ENCODE data around the gene GLB1L. TPM values are rescaled to one million over a fixed set of nuclear protein-coding genes. Genes with fewer than 3 reads are reported as not detected.

GLB1L gene
- total RNA-seq, 2 donors from 2014 or later: 1.8 to 3.4 TPM

- H3K4me1 ChIP-seq: peaks cover 0 to 29% of the 10 kb centered on the region in 2 donors
- H3K9me3 ChIP-seq: no peaks in the 10 kb centered on the region
- no peak for TF ChIP-seq CTCF (IDR thresholded peaks at IDR 0.05)
- H3K27me3 ChIP-seq: no peaks in the 10 kb centered on the region
- H3K36me3 ChIP-seq: peaks cover 14% of the 10 kb centered on the region
- H3K27ac ChIP-seq: peak overlapping the region; percentile 89 to 94
- H3K4me3 ChIP-seq: peak overlapping the region; percentile 67 to 92
- DNase-seq (ENCODE audit: low spot score): no peak
Measured at GRCh38 chr2:219244789-219245147, 476 bp downstream of the GLB1L start.

DNA sequence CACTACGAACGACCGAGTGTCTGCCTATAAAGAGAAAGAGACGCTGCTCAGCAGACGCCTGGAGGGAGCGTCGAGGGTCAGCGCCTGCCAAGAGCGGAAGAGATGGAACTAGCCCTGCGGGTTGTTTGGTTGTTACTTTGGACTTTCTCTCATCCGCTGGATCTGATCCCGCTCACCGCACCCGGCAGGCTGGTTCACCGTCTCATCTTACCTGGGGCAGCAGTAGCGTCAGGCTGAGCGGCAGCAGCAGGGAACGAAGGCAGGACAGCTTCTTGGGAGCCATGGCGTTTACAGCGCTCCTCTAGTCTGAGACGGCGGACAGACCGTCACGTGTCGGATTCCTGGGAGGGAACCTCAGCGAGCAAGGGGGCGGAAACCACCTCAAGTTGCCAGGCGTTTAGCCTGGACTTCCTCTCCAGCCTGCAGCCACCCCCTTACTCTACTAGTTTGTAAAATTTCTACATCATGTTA, 1.9 kb downstream of the GLB1L start:
- H3K4me1 ChIP-seq: peaks cover 0 to 19% of the 10 kb centered on the region in 2 donors
- peaks cover 12% of the 10 kb centered on the region for H3K36me3 ChIP-seq
- no peaks in the 10 kb centered on the region for H3K9me3 ChIP-seq
- DNase-seq (ENCODE audit: low spot score): peak; percentile 68
- H3K4me3 ChIP-seq: peak overlapping the region in 1 of 2 donors; percentile 5
- no peak for TF ChIP-seq CTCF (IDR thresholded peaks at IDR 0.05)
- no peaks in the 10 kb centered on the region for H3K27me3 ChIP-seq
- H3K27ac ChIP-seq: no peak overlapping the region

DNA sequence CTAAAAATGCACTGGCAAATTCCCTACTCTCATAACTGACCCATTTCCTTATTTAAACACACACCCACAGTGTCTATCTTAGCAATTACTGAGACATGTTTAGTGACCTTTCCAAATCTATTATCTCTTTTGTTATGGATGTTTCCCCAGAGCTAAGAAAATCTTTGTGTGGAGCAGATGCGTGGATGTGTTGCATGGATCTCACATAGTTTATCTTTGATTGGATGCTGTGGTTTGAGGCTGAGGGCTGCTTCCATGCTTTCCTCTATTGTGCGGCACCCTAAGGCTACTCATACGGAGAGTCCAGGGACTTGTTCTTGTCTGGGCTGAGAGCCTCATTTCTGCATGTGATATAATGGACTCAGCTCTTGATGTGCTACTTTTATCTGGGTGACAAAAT, 10.9 kb downstream of the GLB1L start:
- no peak overlapping the region for H3K27ac ChIP-seq
- peaks cover 69% of the 10 kb centered on the region for H3K36me3 ChIP-seq
- H3K4me3 ChIP-seq: no peak overlapping the region
- DNase-seq (ENCODE audit: low spot score): no peak
- no peak for TF ChIP-seq CTCF (IDR thresholded peaks at IDR 0.05)
- H3K9me3 ChIP-seq: no peaks in the 10 kb centered on the region
- H3K27me3 ChIP-seq: no peaks in the 10 kb centered on the region
- peaks cover 0 to 15% of the 10 kb centered on the region in 2 donors for H3K4me1 ChIP-seq

DNA sequence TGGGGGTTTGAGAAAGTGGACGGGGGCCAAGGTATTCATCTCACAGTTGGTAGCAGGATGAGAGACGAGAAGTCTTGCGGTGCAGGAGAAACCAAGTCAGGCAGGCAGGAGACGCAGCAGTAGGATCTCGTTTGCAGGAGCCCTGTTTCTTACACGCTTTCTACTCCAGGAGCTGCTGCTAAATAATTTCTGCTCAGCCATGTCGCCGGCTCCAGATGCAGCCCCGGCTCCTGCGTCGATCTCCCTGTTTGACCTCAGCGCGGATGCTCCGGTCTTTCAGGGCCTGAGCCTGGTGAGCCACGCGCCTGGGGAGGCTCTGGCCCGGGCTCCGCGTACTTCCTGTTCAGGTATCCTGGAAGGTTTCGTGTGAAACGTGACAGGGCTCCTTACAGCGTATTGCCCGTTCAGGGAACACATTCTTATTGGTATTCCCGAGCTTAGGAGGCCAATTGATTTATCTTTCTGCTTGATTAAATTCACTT, 15.1 kb downstream of the GLB1L start:
- peak overlapping the region; percentile 77 to 86 for H3K4me3 ChIP-seq
- peak; percentile 76 for DNase-seq (ENCODE audit: low spot score)
- H3K9me3 ChIP-seq: no peaks in the 10 kb centered on the region
- no peaks in the 10 kb centered on the region for H3K27me3 ChIP-seq
- TF ChIP-seq CTCF (IDR thresholded peaks at IDR 0.05): no peak
- peak overlapping the region; percentile 95 to 97 for H3K27ac ChIP-seq
- peaks cover 45% of the 10 kb centered on the region for H3K36me3 ChIP-seq
- peaks cover 0 to 35% of the 10 kb centered on the region in 2 donors for H3K4me1 ChIP-seq

GRCh38 chr2:219229305-219230058, 15.8 kb downstream of the GLB1L start, which contains the start of the genes ANKZF1 and ATG9A:
Gene ANKZF1 (plus strand): TSS chr2:219229806. CDS start chr2:219230258, 452 bp downstream.
Gene ATG9A (minus strand): TSS chr2:219229636. CDS start chr2:219228024, 1,612 bp downstream.
- H3K27me3 ChIP-seq: no peaks in the 10 kb centered on the region
- no peaks in the 10 kb centered on the region for H3K9me3 ChIP-seq
- no peak for TF ChIP-seq CTCF (IDR thresholded peaks at IDR 0.05)
- peak; percentile 99 for DNase-seq (ENCODE audit: low spot score)
- H3K36me3 ChIP-seq: peaks cover 45% of the 10 kb centered on the region
- peak within 1 kb of the TSS; percentile 77 to 86 for H3K4me3 ChIP-seq
- peak within 1 kb of the TSS; percentile 95 to 97 for H3K27ac ChIP-seq
- peaks cover 0 to 35% of the 10 kb centered on the region in 2 donors for H3K4me1 ChIP-seq

Data from right atrium auricular region (tissue), 2 donors.